HG03457 (cell line): ENCODE measurements around the gene PPM1J.

Experiments
- ATAC-seq: cut with Tn5 transposase; IDR thresholded peaks from one replicate; pipeline ENCODE4 v1.9.1; 2021; ENCODE audit warnings: moderate number of reproducible peaks; ENCODE audit not compliant: unreplicated experiment

Gene PPM1J

GRCh38 chr1:112689196-112689841 lies 25.8 kb downstream of the PPM1J start:
- ATAC-seq, result no peak

- no peak for ATAC-seq
These were observed 26.3 kb downstream of the PPM1J start for GRCh38 chr1:112688781-112689193.

GRCh38 chr1:112687785-112688496 lies 27.2 kb downstream of the PPM1J start:
- ATAC-seq, result no peak

GRCh38 chr1:112687361-112687760 lies 27.8 kb downstream of the PPM1J start:
- no peak for ATAC-seq

- ATAC-seq, result no peak
These were observed 28.3 kb downstream of the PPM1J start for GRCh38 chr1:112686835-112687234.

- no peak for ATAC-seq
These were observed 28.7 kb downstream of the PPM1J start for GRCh38 chr1:112686417-112686816.

GRCh38 chr1:112685913-112686312 lies 29.2 kb downstream of the PPM1J start:
- ATAC-seq, result no peak

GRCh38 chr1:112678605-112679004 lies 36.5 kb downstream of the PPM1J start:
- no peak for ATAC-seq

GRCh38 chr1:112677501-112677900 lies 37.6 kb downstream of the PPM1J start:
- no peak for ATAC-seq

- no peak for ATAC-seq
These were observed 38.6 kb downstream of the PPM1J start for GRCh38 chr1:112676543-112676942.

- ATAC-seq, result no peak
These were observed 39.3 kb downstream of the PPM1J start for GRCh38 chr1:112675728-112676381.

GRCh38 chr1:112674986-112675727 lies 40.0 kb downstream of the PPM1J start:
- ATAC-seq, result no peak

- ATAC-seq, result no peak
These were observed 40.6 kb downstream of the PPM1J start, which contains the start of gene MOV10 for GRCh38 chr1:112674440-112674985. TSS of gene MOV10 (plus strand) at chr1:112674659. CDS start at chr1:112674913, 254 bp downstream.

GRCh38 chr1:112673592-112674439 lies 41.3 kb downstream of the PPM1J start:
- no peak for ATAC-seq

GRCh38 chr1:112672842-112673241 lies 42.3 kb downstream of the PPM1J start:
- no peak for ATAC-seq

GRCh38 chr1:112672009-112672408 lies 43.1 kb downstream of the PPM1J start:
- ATAC-seq, result no peak

- ATAC-seq, result no peak
These were observed 48.2 kb downstream of the PPM1J start for GRCh38 chr1:112666946-112667345.

- ATAC-seq, result no peak
These were observed 49.3 kb downstream of the PPM1J start for GRCh38 chr1:112665857-112666256.
